GM12892 (cell line): ENCODE data around the gene FEZ2.

Source experiments
- POLR2A ChIP-seq: IDR thresholded peaks from 2 replicates; pipeline ENCODE4 v1.6.1; 2011; ENCODE audit warnings: low read depth, low read length, control low read depth
- POLR2AphosphoS5 ChIP-seq: IDR thresholded peaks from 2 replicates; pipeline ENCODE4 v1.6.1; 2011; ENCODE audit warnings: low read depth, low read length, control low read depth
- TAF1 ChIP-seq: IDR thresholded peaks from 2 replicates; pipeline ENCODE4 v1.6.1; 2011; ENCODE audit warnings: low read depth, mild to moderate bottlenecking, control low read depth, low read length, borderline replicate concordance

DNA sequence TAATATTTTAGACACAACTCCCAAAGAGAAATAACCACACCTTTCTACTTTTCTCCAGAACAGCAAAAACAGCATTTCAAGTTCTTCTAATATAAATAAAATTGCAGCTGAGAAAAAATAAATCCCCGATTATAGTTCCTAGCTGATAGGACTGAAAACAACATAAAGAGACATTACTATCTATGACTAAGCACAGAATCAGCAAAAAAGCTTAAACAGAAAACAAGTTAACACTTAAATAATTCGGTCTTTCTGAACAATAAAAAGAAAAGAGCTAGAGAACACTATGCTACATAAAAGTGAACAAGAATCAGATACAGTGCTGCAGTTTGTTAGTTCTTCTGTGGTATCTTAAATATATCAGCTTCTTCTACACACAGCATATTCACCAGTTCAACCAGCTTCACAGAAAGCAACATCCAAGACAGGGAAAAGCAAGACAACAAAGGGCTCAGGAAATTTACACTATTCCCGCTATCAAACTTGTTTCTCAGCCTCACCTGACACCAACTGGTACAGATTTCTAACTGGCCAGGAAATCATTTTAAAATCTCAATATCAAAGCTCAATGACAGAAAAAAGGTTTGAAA lies 28.6 kb downstream of the FEZ2 start:
- TF ChIP-seq POLR2AphosphoS5 = no peak
- no peak for TF ChIP-seq POLR2A
- no peak for TF ChIP-seq TAF1
